ENCODE results near the gene NOL4L.

NOL4L gene

GRCh38 chr20:32448306-32449056, 136.7 kb downstream of the NOL4L start:
- Histone ChIP-seq H2AFZ (ENCODE audit: low read depth, low read length, severe bottlenecking) (no peak overlapping the region), H3K4me2 (ENCODE audit: low read depth, low read length, poor library complexity, severe bottlenecking) (no peak overlapping the region), H3K79me2 (ENCODE audit: insufficient read depth, low read length) (no peaks in the 10 kb centered on the region), H3F3A (ENCODE audit: insufficient read depth) (no peaks in the 10 kb centered on the region), H3K27ac (ENCODE audit: low read depth, low read length) (no peak overlapping the region), H4K20me1 (ENCODE audit: low read depth, low read length) (no peaks in the 10 kb centered on the region), H3K9me2 (replicated peaks; ENCODE audit: insufficient read depth, low read length) (no peaks in the 10 kb centered on the region), H3K9me3 (ENCODE audit: insufficient read depth, low read length) (no peaks in the 10 kb centered on the region), H3K36me3 (ENCODE audit: low read length) (no peaks in the 10 kb centered on the region), H3K27me3 (ENCODE audit: low read length) (no peaks in the 10 kb centered on the region), H3K4me3 (ENCODE audit: insufficient read depth, low read length, poor library complexity, severe bottlenecking) (no peak overlapping the region), H3K9ac (ENCODE audit: low read length) (no peak overlapping the region)
- no peak for TF ChIP-seq EZH2phosphoT487 (conservative IDR thresholded peaks at IDR 0.05; ENCODE audit: low read length)
- TF ChIP-seq, protein P1, sequence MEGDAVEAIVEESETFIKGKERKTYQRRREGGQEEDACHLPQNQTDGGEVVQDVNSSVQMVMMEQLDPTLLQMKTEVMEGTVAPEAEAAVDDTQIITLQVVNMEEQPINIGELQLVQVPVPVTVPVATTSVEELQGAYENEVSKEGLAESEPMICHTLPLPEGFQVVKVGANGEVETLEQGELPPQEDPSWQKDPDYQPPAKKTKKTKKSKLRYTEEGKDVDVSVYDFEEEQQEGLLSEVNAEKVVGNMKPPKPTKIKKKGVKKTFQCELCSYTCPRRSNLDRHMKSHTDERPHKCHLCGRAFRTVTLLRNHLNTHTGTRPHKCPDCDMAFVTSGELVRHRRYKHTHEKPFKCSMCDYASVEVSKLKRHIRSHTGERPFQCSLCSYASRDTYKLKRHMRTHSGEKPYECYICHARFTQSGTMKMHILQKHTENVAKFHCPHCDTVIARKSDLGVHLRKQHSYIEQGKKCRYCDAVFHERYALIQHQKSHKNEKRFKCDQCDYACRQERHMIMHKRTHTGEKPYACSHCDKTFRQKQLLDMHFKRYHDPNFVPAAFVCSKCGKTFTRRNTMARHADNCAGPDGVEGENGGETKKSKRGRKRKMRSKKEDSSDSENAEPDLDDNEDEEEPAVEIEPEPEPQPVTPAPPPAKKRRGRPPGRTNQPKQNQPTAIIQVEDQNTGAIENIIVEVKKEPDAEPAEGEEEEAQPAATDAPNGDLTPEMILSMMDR (IDR thresholded peaks at IDR 0.05; ENCODE audit: insufficient read depth, low read length, poor library complexity, severe bottlenecking) = no peak

GRCh38 chr20:32447136-32448027, 137.8 kb downstream of the NOL4L start:
- Histone ChIP-seq H3K9me3 (ENCODE audit: insufficient read depth, low read length) (no peaks in the 10 kb centered on the region), H3K79me2 (ENCODE audit: insufficient read depth, low read length) (no peaks in the 10 kb centered on the region), H3K36me3 (ENCODE audit: low read length) (no peaks in the 10 kb centered on the region), H3K4me3 (ENCODE audit: insufficient read depth, low read length, poor library complexity, severe bottlenecking) (no peak overlapping the region), H3K4me2 (ENCODE audit: low read depth, low read length, poor library complexity, severe bottlenecking) (no peak overlapping the region), H2AFZ (ENCODE audit: low read depth, low read length, severe bottlenecking) (no peak overlapping the region), H3K27ac (ENCODE audit: low read depth, low read length) (no peak overlapping the region), H3K9ac (ENCODE audit: low read length) (no peak overlapping the region), H3F3A (ENCODE audit: insufficient read depth) (no peaks in the 10 kb centered on the region), H4K20me1 (ENCODE audit: low read depth, low read length) (no peaks in the 10 kb centered on the region), H3K27me3 (ENCODE audit: low read length) (no peaks in the 10 kb centered on the region), H3K9me2 (replicated peaks; ENCODE audit: insufficient read depth, low read length) (no peaks in the 10 kb centered on the region)
- TF ChIP-seq, protein P1 (IDR thresholded peaks at IDR 0.05; ENCODE audit: insufficient read depth, low read length, poor library complexity, severe bottlenecking) = no peak
- no peak for TF ChIP-seq EZH2phosphoT487 (conservative IDR thresholded peaks at IDR 0.05; ENCODE audit: low read length)

GRCh38 chr20:32446301-32447100, 138.6 kb downstream of the NOL4L start:
- no peak overlapping the region for H3K9ac ChIP-seq (ENCODE audit: low read length)

More at GRCh38 chr20:32446301-32447100, 138.6 kb downstream of the NOL4L start:
- TF ChIP-seq EZH2phosphoT487 (conservative IDR thresholded peaks at IDR 0.05; ENCODE audit: low read length) = no peak
- TF ChIP-seq, protein P1 (IDR thresholded peaks at IDR 0.05; ENCODE audit: insufficient read depth, low read length, poor library complexity, severe bottlenecking) = no peak
- Histone ChIP-seq H4K20me1 (ENCODE audit: low read depth, low read length) (no peaks in the 10 kb centered on the region), H3K4me3 (ENCODE audit: insufficient read depth, low read length, poor library complexity, severe bottlenecking) (no peak overlapping the region), H3K9me2 (replicated peaks; ENCODE audit: insufficient read depth, low read length) (no peaks in the 10 kb centered on the region), H3K27me3 (ENCODE audit: low read length) (no peaks in the 10 kb centered on the region), H2AFZ (ENCODE audit: low read depth, low read length, severe bottlenecking) (no peak overlapping the region), H3K27ac (ENCODE audit: low read depth, low read length) (no peak overlapping the region), H3K4me2 (ENCODE audit: low read depth, low read length, poor library complexity, severe bottlenecking) (no peak overlapping the region), H3K9me3 (ENCODE audit: insufficient read depth, low read length) (no peaks in the 10 kb centered on the region), H3F3A (ENCODE audit: insufficient read depth) (no peaks in the 10 kb centered on the region), H3K79me2 (ENCODE audit: insufficient read depth, low read length) (no peaks in the 10 kb centered on the region), H3K36me3 (ENCODE audit: low read length) (no peaks in the 10 kb centered on the region)
